GM19438 (cell line): ENCODE results near the gene SRP9.
"Not testable (repeated sequence)": the region's sequence is repeated elsewhere in the genome, so short reads cannot be mapped to it uniquely, and the experiment has no call there.

Source experiments
- ATAC-seq: cut with Tn5 transposase; IDR thresholded peaks from one replicate; pipeline ENCODE4 v1.9.1; 2021; ENCODE audit warnings: low read depth; ENCODE audit not compliant: unreplicated experiment

The SRP9 gene

DNA sequence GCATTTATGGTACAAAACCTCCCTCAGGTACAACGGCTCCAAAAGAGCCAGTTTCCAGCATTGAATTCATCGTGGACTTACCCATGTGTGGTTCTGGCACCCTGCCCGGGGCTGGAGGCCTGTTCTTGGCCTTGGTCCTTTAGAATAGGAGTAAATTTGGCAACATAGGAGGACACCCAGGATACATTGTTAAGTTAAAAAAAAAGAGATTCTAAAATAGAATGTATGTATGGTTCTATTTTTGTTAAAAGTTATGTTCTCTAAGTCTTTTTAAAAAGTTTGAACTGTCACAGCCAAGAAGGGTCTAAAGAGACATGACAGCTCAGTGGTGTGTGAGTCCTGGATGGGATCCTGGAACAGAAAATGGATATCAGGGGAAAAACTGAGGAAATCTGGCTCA is 58.2 kb downstream of the SRP9 start:
- no peak for ATAC-seq

GRCh38 chr1:225836296-225836695 is 58.7 kb downstream of the SRP9 start:
- ATAC-seq: not testable (repeated sequence)

DNA sequence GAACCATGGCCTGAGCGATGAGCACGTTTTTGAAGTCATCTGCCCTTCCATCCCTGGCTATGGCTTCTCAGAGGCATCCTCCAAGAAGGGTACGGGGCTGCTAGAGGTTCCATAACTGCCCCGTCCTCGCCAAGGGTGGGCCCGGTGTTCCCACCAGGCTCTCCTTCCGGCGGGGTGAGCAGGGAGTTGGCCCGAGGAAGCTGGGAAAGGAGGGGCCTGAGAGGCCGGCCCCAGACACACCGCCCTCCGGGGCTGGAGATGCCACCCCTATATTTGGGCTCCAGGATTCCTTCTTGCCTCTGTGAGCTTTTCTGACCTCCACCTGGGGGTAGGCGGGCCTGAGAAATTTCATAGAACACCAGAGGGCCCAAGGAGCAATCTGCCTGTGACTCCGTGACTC is 61.2 kb downstream of the SRP9 start:
- no peak for ATAC-seq
